HEK293T (cell line): Measurements from ENCODE around the gene KLC1.

ENCODE experiments used
- CTCF ChIA-PET: fragments of 350-600 bp; formaldehyde crosslinking; extraction: SDS; loops from one replicate; lab custom pipeline; 2021; ENCODE audit warnings: antibody characterized with exemption, inconsistent platforms; lab: Yijun Ruan, JAX
- POLR2A ChIA-PET: fragments of 350-600 bp; formaldehyde crosslinking; extraction: SDS; loops from one replicate; lab custom pipeline; 2020; ENCODE audit warnings: antibody characterized with exemption, inconsistent platforms; lab: Yijun Ruan, JAX
- DNase-seq: peaks from one replicate; pipeline ENCODE4 v3.0.0; 2012; ENCODE audit warnings: mixed read lengths; ENCODE audit errors: extremely low spot score
- ARNT ChIP-seq: fragments of 450-650 bp; IDR thresholded peaks from 2 replicates; pipeline ENCODE4 v1.6.1; 2017; ENCODE audit warnings: mild to moderate bottlenecking
- BHLHE40 ChIP-seq: fragments of 450-650 bp; IDR thresholded peaks from 2 replicates; pipeline ENCODE4 v1.6.1; 2016; ENCODE audit warnings: mild to moderate bottlenecking, moderate library complexity, borderline replicate concordance
- CTBP1 ChIP-seq: fragments of 450-650 bp; IDR thresholded peaks from 2 replicates; pipeline ENCODE4 v1.6.1; 2016; ENCODE audit warnings: borderline replicate concordance
- ELF4 ChIP-seq: fragments of 450-650 bp; IDR thresholded peaks from 2 replicates; pipeline ENCODE4 v1.6.1; 2017; ENCODE audit warnings: antibody characterized with exemption
- FOXA1 ChIP-seq: fragments of 450-650 bp; IDR thresholded peaks from 2 replicates; pipeline ENCODE4 v1.6.1; 2016; ENCODE audit warnings: mild to moderate bottlenecking
- FOXK2 ChIP-seq: fragments of 450-650 bp; IDR thresholded peaks from 2 replicates; pipeline ENCODE4 v1.6.1; 2016; ENCODE audit warnings: mild to moderate bottlenecking
- FOXM1 ChIP-seq: fragments of 450-650 bp; IDR thresholded peaks from 2 replicates; pipeline ENCODE4 v1.6.1; 2017; ENCODE audit warnings: mild to moderate bottlenecking, borderline replicate concordance
- HDGF ChIP-seq: fragments of 450-650 bp; IDR thresholded peaks from 2 replicates; pipeline ENCODE4 v1.6.1; 2017; ENCODE audit warnings: antibody characterized with exemption, borderline replicate concordance
- L3MBTL2 ChIP-seq: fragments of 450-650 bp; conservative IDR thresholded peaks from 2 replicates; pipeline ENCODE4 v1.6.1; 2016; ENCODE audit warnings: mild to moderate bottlenecking
- LEF1 ChIP-seq: fragments of 450-650 bp; IDR thresholded peaks from 2 replicates; pipeline ENCODE4 v1.6.1; 2017; ENCODE audit warnings: mild to moderate bottlenecking, borderline replicate concordance
- NFRKB ChIP-seq: fragments of 450-650 bp; IDR thresholded peaks from 2 replicates; pipeline ENCODE4 v1.6.1; 2016; ENCODE audit warnings: mild to moderate bottlenecking, moderate library complexity
- PKNOX1 ChIP-seq: fragments of 450-650 bp; IDR thresholded peaks from 2 replicates; pipeline ENCODE4 v1.6.1; 2016
- SP1 ChIP-seq: fragments of 450-650 bp; IDR thresholded peaks from 2 replicates; pipeline ENCODE4 v1.6.1; 2017
- SUZ12 ChIP-seq: fragments of 450-650 bp; IDR thresholded peaks from 2 replicates; pipeline ENCODE4 v1.6.1; 2016; ENCODE audit warnings: mild to moderate bottlenecking
- TARDBP ChIP-seq: fragments of 450-650 bp; IDR thresholded peaks from 2 replicates; pipeline ENCODE4 v1.6.1; 2016
- ZNF384 ChIP-seq: fragments of 450-650 bp; IDR thresholded peaks from 2 replicates; pipeline ENCODE4 v1.6.1; 2016

KLC1 gene

GRCh38 chr14:103623883-103624482, 5.0 kb upstream of the KLC1 start:
- no peak for DNase-seq
- POLR2A ChIA-PET, result no interaction called here

GRCh38 chr14:103624860-103625259, 4.2 kb upstream of the KLC1 start:
- ChIA-PET POLR2A (no interaction called here), CTCF (no interaction called here)
- DNase-seq, result no peak
- TF ChIP-seq NFRKB, result no peak
- TF ChIP-seq ZNF384, result no peak
- no peak for TF ChIP-seq SP1
- TF ChIP-seq FOXA1, result no peak
- TF ChIP-seq PKNOX1, result no peak
- no peak for TF ChIP-seq ARNT
- TF ChIP-seq BHLHE40, result no peak
- no peak for TF ChIP-seq ELF4
- TF ChIP-seq FOXK2, result no peak
- TF ChIP-seq TARDBP, result no peak
- TF ChIP-seq HDGF, result no peak
- no peak for TF ChIP-seq CTBP1
- TF ChIP-seq L3MBTL2, result no peak
- TF ChIP-seq LEF1, result no peak
- no peak for TF ChIP-seq FOXM1
- no peak for TF ChIP-seq SUZ12

More at GRCh38 chr14:103623883-103624482, 5.0 kb upstream of the KLC1 start:
- no peak for TF ChIP-seq SUZ12
- no peak for TF ChIP-seq ZNF384
- no peak for TF ChIP-seq NFRKB
- TF ChIP-seq FOXM1, result no peak
- TF ChIP-seq FOXK2, result no peak
- no peak for TF ChIP-seq FOXA1
- TF ChIP-seq BHLHE40, result no peak
- no peak for TF ChIP-seq L3MBTL2
- no peak for TF ChIP-seq PKNOX1
- TF ChIP-seq TARDBP, result no peak
- no peak for TF ChIP-seq CTBP1
- TF ChIP-seq ARNT, result no peak
- no peak for TF ChIP-seq HDGF
- TF ChIP-seq SP1, result no peak
- TF ChIP-seq LEF1, result no peak
- no peak for TF ChIP-seq ELF4
- CTCF ChIA-PET, result interaction anchor here (0.9 kb wide), 1 partner anchor 15 kb away, joined by 3 read pairs; no protein-coding TSS in a partner anchor

GRCh38 chr14:103625356-103626095, 3.5 kb upstream of the KLC1 start:
- ChIA-PET POLR2A (no interaction called here), CTCF (interaction anchor here (0.6 kb wide), 1 partner anchor 260 kb away, joined by 4 read pairs; no protein-coding TSS in a partner anchor)
- DNase-seq, result no peak
- no peak for TF ChIP-seq NFRKB
- TF ChIP-seq ZNF384, result no peak
- TF ChIP-seq FOXK2, result no peak
- no peak for TF ChIP-seq BHLHE40
- no peak for TF ChIP-seq SUZ12
- TF ChIP-seq ARNT, result no peak
- TF ChIP-seq LEF1, result no peak
- TF ChIP-seq PKNOX1, result no peak
- no peak for TF ChIP-seq CTBP1
- TF ChIP-seq HDGF, result no peak
- no peak for TF ChIP-seq L3MBTL2
- TF ChIP-seq SP1, result no peak
- no peak for TF ChIP-seq ELF4

- CTCF ChIA-PET, result interaction anchor here (0.6 kb wide), 1 partner anchor 259 kb away, joined by 4 read pairs; no protein-coding TSS in a partner anchor
- no peak for TF ChIP-seq ZNF384
- TF ChIP-seq FOXA1, result no peak
- no peak for TF ChIP-seq BHLHE40
- no peak for TF ChIP-seq LEF1
- TF ChIP-seq ARNT, result no peak
- no peak for TF ChIP-seq L3MBTL2
- no peak for TF ChIP-seq HDGF
- no peak for TF ChIP-seq NFRKB
- TF ChIP-seq ELF4, result no peak
- TF ChIP-seq TARDBP, result no peak
- TF ChIP-seq SP1, result no peak
- DNase-seq, result no peak
- POLR2A ChIA-PET, result no interaction called here
Measured at GRCh38 chr14:103626146-103626850, 2.7 kb upstream of the KLC1 start.

DNA sequence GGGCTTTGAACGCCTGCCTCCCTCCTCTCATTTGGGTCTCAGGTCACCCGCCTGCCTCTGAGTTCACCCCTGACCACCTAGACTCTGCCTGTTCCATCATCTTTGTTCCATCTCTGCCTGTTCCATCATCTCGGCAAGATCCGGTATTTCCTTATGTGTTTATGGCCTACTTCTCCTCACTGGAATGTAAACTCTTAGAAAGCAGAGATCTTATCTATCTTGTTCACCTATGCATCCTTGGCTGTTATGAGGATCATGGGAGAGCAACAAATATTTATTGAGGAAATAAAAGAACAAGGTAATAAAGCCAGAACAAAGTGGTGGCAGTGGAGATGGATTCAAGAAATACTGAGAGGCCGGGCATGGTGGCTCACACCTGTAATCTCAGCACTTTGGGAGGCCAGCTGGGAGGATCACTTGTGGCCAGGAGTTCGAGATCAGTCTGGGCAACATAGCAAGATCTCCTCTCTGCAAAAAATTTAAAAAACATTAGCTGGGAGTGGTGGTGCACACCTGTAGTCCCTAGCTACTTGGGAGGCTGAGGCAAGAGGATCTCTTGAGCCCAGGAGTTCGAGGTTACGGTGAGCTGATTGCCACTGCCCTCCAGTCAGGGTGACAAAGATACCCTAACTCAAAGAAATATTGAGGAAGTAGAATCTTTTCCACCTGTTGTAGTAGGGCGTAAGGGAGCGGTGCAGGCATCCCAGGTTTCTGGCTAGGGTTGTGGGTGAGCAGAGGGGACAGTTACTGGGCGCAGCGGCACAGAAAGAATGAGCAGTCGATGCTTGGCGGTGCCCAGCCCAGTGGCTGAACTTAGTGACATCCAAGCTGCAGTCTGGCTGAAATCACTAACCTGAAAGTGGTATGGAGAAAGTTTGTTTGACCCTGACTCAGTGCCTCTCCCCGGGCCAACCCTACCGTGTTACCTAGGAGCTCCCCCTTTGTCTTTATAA, 1.7 kb upstream of the KLC1 start:
- TF ChIP-seq ARNT (no peak), CTBP1 (no peak), SUZ12 (no peak), NFRKB (no peak), ELF4 (no peak), HDGF (no peak), FOXA1 (no peak), ZNF384 (no peak), SP1 (no peak), FOXK2 (no peak), L3MBTL2 (no peak)
- POLR2A ChIA-PET, result no interaction called here
- no peak for DNase-seq
- CTCF ChIA-PET, result no interaction called here
